ENCODE data around the gene CACNB1.
A peak's percentile ranks its signal among the peaks of the same experiment; 100 is the strongest.

GRCh38 chr17:39164675-39165143 is 32.8 kb downstream of the CACNB1 start:
- peak; percentile 92 to 96 (median 93) for TF ChIP-seq CTCF (optimal IDR thresholded peaks at IDR 0.05 in 1 of 3, IDR thresholded peaks at IDR 0.05 in 1 of 3, conservative IDR thresholded peaks at IDR 0.05 in 1 of 3; ENCODE audit: extremely low read depth in 1 of 3, insufficient read depth in 2 of 3, low read length in 3 of 3)
- no peak for TF ChIP-seq EZH2 (IDR thresholded peaks at IDR 0.05; ENCODE audit: low read length)

Data from keratinocyte (primary cell).